A549 (cell line): Measurements from ENCODE around the gene BPNT1.

Experiments used
- CEBPB ChIP-seq, 2 experiments: fragments of >200 bp in 1 of 2; sonication (Bioruptor Twin) in 1 of 2; formaldehyde crosslinking in 1 of 2; IDR thresholded peaks; 2 replicates each; pipeline ENCODE4 v1.6.1; 2012 to 2016
- CTCF ChIP-seq: fragments of >200 bp; sonication (Bioruptor Twin); formaldehyde crosslinking; IDR thresholded peaks from 3 replicates; pipeline ENCODE4 v1.5.1; 2016
- EHMT2 ChIP-seq: fragments of 200-600 bp; sonication (generic); IDR thresholded peaks from 2 replicates; pipeline ENCODE4 v1.6.1; 2016; ENCODE audit warnings: antibody characterized with exemption, low read depth, mild to moderate bottlenecking, moderate library complexity
- EP300 ChIP-seq, 2 experiments: fragments of >200 bp; sonication (Bioruptor Twin); formaldehyde crosslinking; IDR thresholded peaks; 2 replicates in 1 of 2; 3 replicates in 1 of 2; pipeline ENCODE4 v1.6.1; 2016 to 2017
- HMGXB4 ChIP-seq: fragments of 250-450 bp; sonication (Bioruptor Pico); IDR thresholded peaks from 2 replicates; pipeline ENCODE4 v1.5.0; 2021; ENCODE audit warnings: mild to moderate bottlenecking, moderate library complexity, borderline replicate concordance
- JUNB ChIP-seq: fragments of >200 bp; sonication (Bioruptor Twin); formaldehyde crosslinking; IDR thresholded peaks from 2 replicates; pipeline ENCODE4 v1.6.1; 2016
- MAFK ChIP-seq: fragments of 450-650 bp; IDR thresholded peaks from 2 replicates; pipeline ENCODE4 v1.6.1; 2014; ENCODE audit not compliant: partially characterized antibody
- MYC ChIP-seq: IDR thresholded peaks from 2 replicates; pipeline ENCODE4 v1.6.1; 2012; ENCODE audit warnings: mild to moderate bottlenecking, inconsistent platforms, low read length, improper control_type of control experiment, borderline replicate concordance
- POLR2A ChIP-seq: IDR thresholded peaks from 2 replicates; pipeline ENCODE4 v1.6.1; 2012; ENCODE audit warnings: mild to moderate bottlenecking, low read length
- TF ChIP-seq, protein P1 (sequence below): fragments of 150-350 bp; IDR thresholded peaks from 2 replicates; pipeline ENCODE4 v1.6.1; 2014; ENCODE audit warnings: low read depth, mild to moderate bottlenecking, low read length
- TF ChIP-seq, protein P2 (sequence below): fragments of 200-600 bp; sonication (generic); IDR thresholded peaks from 2 replicates; pipeline ENCODE4 v1.6.1; 2016; ENCODE audit warnings: antibody characterized with exemption, mild to moderate bottlenecking, moderate library complexity

DNA sequence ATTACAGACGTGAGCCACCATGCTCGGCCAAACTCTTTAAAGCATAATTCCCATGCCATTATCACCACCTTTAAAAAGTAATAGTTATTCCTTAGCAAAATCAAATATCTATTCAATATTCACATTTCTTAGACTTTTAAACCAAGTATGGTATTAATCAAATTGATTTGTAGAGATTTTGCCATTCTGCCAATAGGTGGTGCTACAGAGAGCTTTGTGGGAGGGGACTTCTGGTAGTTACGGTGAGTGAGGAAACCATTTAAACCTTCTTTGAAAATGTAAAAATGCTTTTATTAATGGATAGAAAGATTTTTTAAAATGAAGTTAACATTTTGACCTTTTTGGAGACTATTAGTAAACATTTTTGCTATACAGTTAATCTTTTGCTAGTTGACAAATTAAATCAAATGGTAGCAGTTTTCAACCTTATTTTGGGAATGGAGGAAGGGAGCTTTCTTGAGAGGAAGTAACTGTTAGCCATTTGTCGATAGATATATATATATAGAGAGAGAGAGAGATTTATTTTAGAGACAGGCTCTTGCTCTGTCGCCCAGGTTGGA, 23.6 kb upstream of the BPNT1 start:
- TF ChIP-seq CTCF (peak; percentile 39; the same call in 2 of the 3 replicates), MYC (no peak), CEBPB (IDR thresholded peaks at IDR 0.05) (no peak), POLR2A (no peak), EHMT2 (no peak), MAFK (no peak), HMGXB4 (CRISPR knock-in tag) (no peak), EP300 (IDR thresholded peaks at IDR 0.05) (no peak), JUNB (no peak)
- TF ChIP-seq, protein P1, sequence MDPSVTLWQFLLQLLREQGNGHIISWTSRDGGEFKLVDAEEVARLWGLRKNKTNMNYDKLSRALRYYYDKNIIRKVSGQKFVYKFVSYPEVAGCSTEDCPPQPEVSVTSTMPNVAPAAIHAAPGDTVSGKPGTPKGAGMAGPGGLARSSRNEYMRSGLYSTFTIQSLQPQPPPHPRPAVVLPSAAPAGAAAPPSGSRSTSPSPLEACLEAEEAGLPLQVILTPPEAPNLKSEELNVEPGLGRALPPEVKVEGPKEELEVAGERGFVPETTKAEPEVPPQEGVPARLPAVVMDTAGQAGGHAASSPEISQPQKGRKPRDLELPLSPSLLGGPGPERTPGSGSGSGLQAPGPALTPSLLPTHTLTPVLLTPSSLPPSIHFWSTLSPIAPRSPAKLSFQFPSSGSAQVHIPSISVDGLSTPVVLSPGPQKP = no peak
- TF ChIP-seq, protein P2, sequence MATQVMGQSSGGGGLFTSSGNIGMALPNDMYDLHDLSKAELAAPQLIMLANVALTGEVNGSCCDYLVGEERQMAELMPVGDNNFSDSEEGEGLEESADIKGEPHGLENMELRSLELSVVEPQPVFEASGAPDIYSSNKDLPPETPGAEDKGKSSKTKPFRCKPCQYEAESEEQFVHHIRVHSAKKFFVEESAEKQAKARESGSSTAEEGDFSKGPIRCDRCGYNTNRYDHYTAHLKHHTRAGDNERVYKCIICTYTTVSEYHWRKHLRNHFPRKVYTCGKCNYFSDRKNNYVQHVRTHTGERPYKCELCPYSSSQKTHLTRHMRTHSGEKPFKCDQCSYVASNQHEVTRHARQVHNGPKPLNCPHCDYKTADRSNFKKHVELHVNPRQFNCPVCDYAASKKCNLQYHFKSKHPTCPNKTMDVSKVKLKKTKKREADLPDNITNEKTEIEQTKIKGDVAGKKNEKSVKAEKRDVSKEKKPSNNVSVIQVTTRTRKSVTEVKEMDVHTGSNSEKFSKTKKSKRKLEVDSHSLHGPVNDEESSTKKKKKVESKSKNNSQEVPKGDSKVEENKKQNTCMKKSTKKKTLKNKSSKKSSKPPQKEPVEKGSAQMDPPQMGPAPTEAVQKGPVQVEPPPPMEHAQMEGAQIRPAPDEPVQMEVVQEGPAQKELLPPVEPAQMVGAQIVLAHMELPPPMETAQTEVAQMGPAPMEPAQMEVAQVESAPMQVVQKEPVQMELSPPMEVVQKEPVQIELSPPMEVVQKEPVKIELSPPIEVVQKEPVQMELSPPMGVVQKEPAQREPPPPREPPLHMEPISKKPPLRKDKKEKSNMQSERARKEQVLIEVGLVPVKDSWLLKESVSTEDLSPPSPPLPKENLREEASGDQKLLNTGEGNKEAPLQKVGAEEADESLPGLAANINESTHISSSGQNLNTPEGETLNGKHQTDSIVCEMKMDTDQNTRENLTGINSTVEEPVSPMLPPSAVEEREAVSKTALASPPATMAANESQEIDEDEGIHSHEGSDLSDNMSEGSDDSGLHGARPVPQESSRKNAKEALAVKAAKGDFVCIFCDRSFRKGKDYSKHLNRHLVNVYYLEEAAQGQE = no peak
